Panc1 (cell line): ENCODE measurements around the gene TMEM50B. TPM values are rescaled to one million over a fixed set of nuclear protein-coding genes. Genes with fewer than 3 reads are reported as not detected.
"Not testable (repeated sequence)": the region's sequence is repeated elsewhere in the genome, so short reads cannot be mapped to it uniquely, and the experiment has no call there.

Experiments used
- ATAC-seq: fragments of 200-7000 bp; cut with Tn5 transposase; 2 replicates; pipeline ENCODE4 v1.9.1; 2020; ENCODE audit warnings: mild to moderate bottlenecking, moderate library complexity
- BruUV-seq: library from RNA; stranded (reverse); fragments of 400-500 nt; replicated peaks from 2 replicates; lab custom pipeline; 2021; lab: Mats Ljungman, UMichigan
- CTCF ChIA-PET: fragments of 300-600 bp; sonication (Branson Sonifier 250); formaldehyde crosslinking; loops from one replicate; lab custom pipeline; 2022; ENCODE audit warnings: antibody characterized with exemption; lab: Charles Lee
- POLR2A ChIA-PET: fragments of 300-600 bp; sonication (Branson Sonifier 250); formaldehyde crosslinking; loops from one replicate; lab custom pipeline; 2022; ENCODE audit warnings: antibody characterized with exemption; lab: Charles Lee
- DNase-seq: peaks from one replicate; pipeline ENCODE4 v3.0.0-alpha.2; 2010; ENCODE audit warnings: low read depth, low spot score
- H3K27ac ChIP-seq: 2 replicates; pipeline ENCODE4 v1.5.1; 2011; ENCODE audit warnings: mild to moderate bottlenecking, low read length, inconsistent platforms
- H3K27me3 ChIP-seq: fragments of 200-500 bp; sonication (Bioruptor generic); 2 replicates; pipeline ENCODE4 v1.6.0; 2014; ENCODE audit warnings: low read length, inconsistent platforms; ENCODE audit not compliant: control insufficient read depth, insufficient read depth
- H3K36me3 ChIP-seq: fragments of 200-500 bp; sonication (Bioruptor generic); 2 replicates; pipeline ENCODE4 v1.5.1; 2014; ENCODE audit warnings: inconsistent platforms, mild to moderate bottlenecking, low read length, moderate library complexity; ENCODE audit not compliant: control insufficient read depth, insufficient read depth
- H3K4me1 ChIP-seq: 2 replicates; pipeline ENCODE4 v1.5.1; 2011; ENCODE audit warnings: inconsistent platforms, mild to moderate bottlenecking, low read length, moderate library complexity; ENCODE audit not compliant: control insufficient read depth, insufficient read depth
- H3K4me3 ChIP-seq, 2 experiments: 2 replicates each; pipeline ENCODE4 v1.5.1; 2011 to 2012; ENCODE audit warnings: low read depth in 2 of 2, low read length in 2 of 2, mild to moderate bottlenecking in 2 of 2, inconsistent platforms in 1 of 2, moderate library complexity in 1 of 2
- H3K9me3 ChIP-seq: fragments of 200-500 bp; sonication (Bioruptor generic); 2 replicates; pipeline ENCODE4 v1.5.1; 2014; ENCODE audit warnings: low read depth, mild to moderate bottlenecking, inconsistent platforms, low read length, moderate library complexity; ENCODE audit not compliant: control insufficient read depth, insufficient read depth
- POLR2AphosphoS5 ChIP-seq: IDR thresholded peaks from 2 replicates; pipeline ENCODE4 v1.6.1; 2012; ENCODE audit warnings: mild to moderate bottlenecking, low read depth, low read length, moderate library complexity
- SIN3A ChIP-seq: IDR thresholded peaks from 2 replicates; pipeline ENCODE4 v1.6.1; 2012; ENCODE audit warnings: low read depth, mild to moderate bottlenecking, low read length, moderate library complexity, borderline replicate concordance; ENCODE audit not compliant: insufficient read depth
- TCF7L2 ChIP-seq: IDR thresholded peaks from 2 replicates; pipeline ENCODE4 v1.6.1; 2011; ENCODE audit warnings: mild to moderate bottlenecking, low read depth, low read length, inconsistent platforms
- in situ Hi-C: cut with HindIII; loops from 2 replicates; pipeline ENCODE4 v1.10.0; 2016; ENCODE audit warnings: low sequenced_read_pairs, low pct_unique_long_range_greater_than_20kb
- intact Hi-C: fragments of 100-400 bp; cut with micrococcal nuclease; formaldehyde crosslinking; loops from one replicate; pipeline ENCODE4 v1.10.0; 2022; ENCODE audit not compliant: unreplicated experiment
- total RNA-seq: library from RNA; stranded (reverse); gene quantifications from one replicate; pipeline ENCODE4 v1.2.1, GENCODE V29; 2021; ENCODE audit not compliant: unreplicated experiment
- TF ChIP-seq, protein P1 (sequence below), 2 experiments: IDR thresholded peaks; 2 replicates each; pipeline ENCODE4 v1.6.1; 2011 to 2012; ENCODE audit warnings: low read depth in 2 of 2, control low read depth in 1 of 2, low read length in 1 of 2, mild to moderate bottlenecking in 1 of 2, moderate library complexity in 1 of 2; ENCODE audit not compliant: insufficient read depth in 1 of 2
- TF ChIP-seq, protein P2 (sequence below): fragments of 450-650 bp; IDR thresholded peaks from 2 replicates; pipeline ENCODE4 v1.5.1; 2017; ENCODE audit warnings: mild to moderate bottlenecking

TMEM50B gene
- total RNA-seq, 1 experiment from 2014 or later, result 18.5 TPM

DNA sequence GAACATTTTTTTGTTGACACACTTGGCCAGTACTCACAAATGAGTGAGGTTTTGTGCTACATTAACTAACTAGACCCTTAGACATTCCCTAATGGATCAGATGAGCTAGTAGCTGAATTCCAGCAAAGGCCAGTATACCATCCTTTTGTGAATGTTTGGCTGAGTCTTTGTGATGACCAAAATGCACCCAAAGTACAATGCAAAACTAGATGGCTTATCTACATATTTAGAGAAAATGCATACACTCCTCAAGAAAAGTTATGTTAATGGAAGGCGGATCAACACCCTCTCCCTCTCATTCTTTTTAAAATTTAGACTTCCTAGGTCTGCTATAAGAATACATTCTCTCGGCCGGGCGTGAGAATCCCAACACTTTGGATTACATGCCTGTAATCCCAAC, 31.9 kb upstream of the TMEM50B start:
- Histone ChIP-seq H3K36me3 (peaks cover 17% of the 10 kb centered on the region), H3K4me3 (no peak overlapping the region), H3K27me3 (no peaks in the 10 kb centered on the region), H3K9me3 (no peaks in the 10 kb centered on the region), H3K4me1 (no peaks in the 10 kb centered on the region), H3K27ac (no peak overlapping the region)
- POLR2A ChIA-PET, result no interaction called here
- ATAC-seq (no peak), DNase-seq (no peak)
- TF ChIP-seq POLR2AphosphoS5 (no peak), TCF7L2 (no peak), SIN3A (no peak)
- TF ChIP-seq, protein P1, sequence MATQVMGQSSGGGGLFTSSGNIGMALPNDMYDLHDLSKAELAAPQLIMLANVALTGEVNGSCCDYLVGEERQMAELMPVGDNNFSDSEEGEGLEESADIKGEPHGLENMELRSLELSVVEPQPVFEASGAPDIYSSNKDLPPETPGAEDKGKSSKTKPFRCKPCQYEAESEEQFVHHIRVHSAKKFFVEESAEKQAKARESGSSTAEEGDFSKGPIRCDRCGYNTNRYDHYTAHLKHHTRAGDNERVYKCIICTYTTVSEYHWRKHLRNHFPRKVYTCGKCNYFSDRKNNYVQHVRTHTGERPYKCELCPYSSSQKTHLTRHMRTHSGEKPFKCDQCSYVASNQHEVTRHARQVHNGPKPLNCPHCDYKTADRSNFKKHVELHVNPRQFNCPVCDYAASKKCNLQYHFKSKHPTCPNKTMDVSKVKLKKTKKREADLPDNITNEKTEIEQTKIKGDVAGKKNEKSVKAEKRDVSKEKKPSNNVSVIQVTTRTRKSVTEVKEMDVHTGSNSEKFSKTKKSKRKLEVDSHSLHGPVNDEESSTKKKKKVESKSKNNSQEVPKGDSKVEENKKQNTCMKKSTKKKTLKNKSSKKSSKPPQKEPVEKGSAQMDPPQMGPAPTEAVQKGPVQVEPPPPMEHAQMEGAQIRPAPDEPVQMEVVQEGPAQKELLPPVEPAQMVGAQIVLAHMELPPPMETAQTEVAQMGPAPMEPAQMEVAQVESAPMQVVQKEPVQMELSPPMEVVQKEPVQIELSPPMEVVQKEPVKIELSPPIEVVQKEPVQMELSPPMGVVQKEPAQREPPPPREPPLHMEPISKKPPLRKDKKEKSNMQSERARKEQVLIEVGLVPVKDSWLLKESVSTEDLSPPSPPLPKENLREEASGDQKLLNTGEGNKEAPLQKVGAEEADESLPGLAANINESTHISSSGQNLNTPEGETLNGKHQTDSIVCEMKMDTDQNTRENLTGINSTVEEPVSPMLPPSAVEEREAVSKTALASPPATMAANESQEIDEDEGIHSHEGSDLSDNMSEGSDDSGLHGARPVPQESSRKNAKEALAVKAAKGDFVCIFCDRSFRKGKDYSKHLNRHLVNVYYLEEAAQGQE (IDR thresholded peaks at IDR 0.05; ENCODE audit: insufficient read depth in 1 of 2, low read depth in 2 of 2, low read length in 1 of 2), result no peak
- TF ChIP-seq, protein P2, sequence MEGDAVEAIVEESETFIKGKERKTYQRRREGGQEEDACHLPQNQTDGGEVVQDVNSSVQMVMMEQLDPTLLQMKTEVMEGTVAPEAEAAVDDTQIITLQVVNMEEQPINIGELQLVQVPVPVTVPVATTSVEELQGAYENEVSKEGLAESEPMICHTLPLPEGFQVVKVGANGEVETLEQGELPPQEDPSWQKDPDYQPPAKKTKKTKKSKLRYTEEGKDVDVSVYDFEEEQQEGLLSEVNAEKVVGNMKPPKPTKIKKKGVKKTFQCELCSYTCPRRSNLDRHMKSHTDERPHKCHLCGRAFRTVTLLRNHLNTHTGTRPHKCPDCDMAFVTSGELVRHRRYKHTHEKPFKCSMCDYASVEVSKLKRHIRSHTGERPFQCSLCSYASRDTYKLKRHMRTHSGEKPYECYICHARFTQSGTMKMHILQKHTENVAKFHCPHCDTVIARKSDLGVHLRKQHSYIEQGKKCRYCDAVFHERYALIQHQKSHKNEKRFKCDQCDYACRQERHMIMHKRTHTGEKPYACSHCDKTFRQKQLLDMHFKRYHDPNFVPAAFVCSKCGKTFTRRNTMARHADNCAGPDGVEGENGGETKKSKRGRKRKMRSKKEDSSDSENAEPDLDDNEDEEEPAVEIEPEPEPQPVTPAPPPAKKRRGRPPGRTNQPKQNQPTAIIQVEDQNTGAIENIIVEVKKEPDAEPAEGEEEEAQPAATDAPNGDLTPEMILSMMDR, result no peak
- no TSS peak for BruUV-seq
- intact Hi-C loops, result no loop called here
- CTCF ChIA-PET, result no interaction called here
- in situ Hi-C loops, result no loop called here

DNA sequence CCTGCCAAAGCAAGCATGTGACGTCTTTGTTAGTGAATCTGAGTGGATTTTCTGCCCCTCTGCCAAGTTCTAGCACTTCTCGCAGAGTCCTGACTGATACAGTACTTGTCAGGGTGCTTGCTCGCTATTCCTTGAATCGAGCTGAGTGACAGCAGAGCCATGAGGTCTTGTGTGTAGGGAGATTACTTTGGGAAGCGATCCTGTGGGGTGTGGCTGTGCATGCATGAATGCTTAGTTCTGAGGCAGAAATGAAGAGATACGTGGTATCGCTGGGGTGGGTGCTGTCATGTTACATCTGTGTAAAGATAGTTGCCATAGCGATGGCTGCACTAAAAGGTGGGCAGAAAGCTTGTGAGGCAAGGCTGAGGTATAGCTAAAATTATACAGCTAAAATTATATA, 31.1 kb upstream of the TMEM50B start:
- intact Hi-C loops (no loop called here), in situ Hi-C loops (no loop called here)
- ChIA-PET CTCF (no interaction called here), POLR2A (no interaction called here)
- Histone ChIP-seq H3K36me3 (peaks cover 11% of the 10 kb centered on the region), H3K9me3 (no peaks in the 10 kb centered on the region), H3K4me1 (no peaks in the 10 kb centered on the region), H3K27me3 (no peaks in the 10 kb centered on the region), H3K27ac (no peak overlapping the region), H3K4me3 (no peak overlapping the region)
- ATAC-seq (no peak), DNase-seq (no peak)
- TF ChIP-seq, protein P2, result no peak
- no peak for TF ChIP-seq SIN3A
- TF ChIP-seq, protein P1 (IDR thresholded peaks at IDR 0.05; ENCODE audit: insufficient read depth in 1 of 2, low read depth in 2 of 2, low read length in 1 of 2), result no peak
- no peak for TF ChIP-seq TCF7L2
- TF ChIP-seq POLR2AphosphoS5, result no peak
- no TSS peak for BruUV-seq

DNA sequence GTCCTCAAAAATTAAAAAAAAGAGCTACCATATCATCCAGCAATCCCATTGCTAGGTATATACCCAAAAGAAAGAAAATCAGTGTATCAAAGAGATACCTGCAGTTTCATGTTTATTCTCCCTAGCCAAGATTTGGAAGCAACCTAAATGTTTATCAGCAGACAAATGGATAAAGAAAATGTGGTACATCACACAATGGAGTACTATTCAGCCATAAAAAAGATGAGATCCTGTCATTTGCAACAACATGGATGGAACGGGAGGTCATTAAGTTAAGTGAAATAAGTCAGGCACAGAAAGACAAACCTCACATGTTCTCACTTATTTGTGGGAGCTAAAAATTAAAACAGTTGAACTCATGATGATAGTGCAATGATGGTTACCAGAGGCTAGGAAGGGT, 27.2 kb upstream of the TMEM50B start:
- CTCF ChIA-PET, intact Hi-C loops, BruUV-seq, POLR2A ChIA-PET, H3K9me3 ChIP-seq, ATAC-seq, in situ Hi-C loops, H3K27me3 ChIP-seq, H3K4me1 ChIP-seq, DNase-seq, H3K4me3 ChIP-seq, H3K27ac ChIP-seq: not testable (repeated sequence)
- H3K36me3 ChIP-seq, result peaks cover 13% of the 10 kb centered on the region
